Upper lobe of left lung (tissue), 4 donors: ENCODE results near the gene DRC3.

Experiments
- CTCF ChIP-seq, 6 experiments: fragments of 450-650 bp in 4 of 6; fragments of 200-600 bp in 2 of 6; sonication (generic) in 2 of 6; IDR thresholded peaks; one replicate each; pipeline ENCODE4 v1.5.1; 2016 to 2019; ENCODE audit warnings: antibody characterized with exemption in 6 of 6
- EP300 ChIP-seq, 4 donors: sonication (generic); formaldehyde crosslinking; IDR thresholded peaks; one replicate each; pipeline ENCODE4 v1.5.1; 2017; ENCODE audit warnings: antibody characterized with exemption in 4 of 4, control low read depth in 2 of 4

- TF ChIP-seq CTCF (IDR thresholded peaks at IDR 0.05) (no peak), EP300 (IDR thresholded peaks at IDR 0.05) (no peak)
Observed at GRCh38 chr17:17985153-17985552, 12.5 kb downstream of the DRC3 start.
